Progenitor cell of endocrine pancreas (in vitro differentiated cells): ENCODE results near the gene RWDD2A. TPM values are rescaled to one million over a fixed set of nuclear protein-coding genes. Genes with fewer than 3 reads are reported as not detected.

Experiments used
- DNase-seq: peaks from one replicate; pipeline ENCODE4 v3.0.0; 2021; ENCODE audit warnings: low spot score; ENCODE audit not compliant: unreplicated experiment
- H3K27ac Mint-ChIP-seq: 2 replicates; pipeline ENCODE4 v1.8.0; 2021; ENCODE audit warnings: mild to moderate bottlenecking, moderate library complexity, mixed read lengths
- H3K27me3 Mint-ChIP-seq: 2 replicates; pipeline ENCODE4 v1.8.0; 2021; ENCODE audit warnings: mixed read lengths
- H3K36me3 Mint-ChIP-seq: 2 replicates; pipeline ENCODE4 v1.8.0; 2022; ENCODE audit warnings: mixed read lengths; ENCODE audit not compliant: insufficient read depth
- H3K4me1 Mint-ChIP-seq: 2 replicates; pipeline ENCODE4 v1.8.0; 2021; ENCODE audit warnings: low read depth, mixed read lengths
- H3K4me3 Mint-ChIP-seq: 2 replicates; pipeline ENCODE4 v1.8.0; 2021; ENCODE audit warnings: low read depth, mild to moderate bottlenecking, moderate library complexity, mixed read lengths
- H3K9me3 Mint-ChIP-seq: 2 replicates; pipeline ENCODE4 v1.8.0; 2021; ENCODE audit warnings: low read depth, mixed read lengths
- CTCF ChIP-seq: fragments of 200-600 bp; sonication (generic); IDR thresholded peaks from one replicate; pipeline ENCODE4 v1.5.0; 2021; ENCODE audit warnings: antibody characterized with exemption, mild to moderate bottlenecking; ENCODE audit not compliant: unreplicated experiment
- total RNA-seq: library from RNA; stranded (reverse); gene quantifications from 2 replicates; pipeline ENCODE4 v1.2.1, GENCODE V29; 2021

The RWDD2A gene
- total RNA-seq, 1 donor from 2014 or later, result 7.6 TPM

- H3K27me3 Mint-ChIP-seq, result no peaks in the 10 kb centered on the region
- H3K36me3 Mint-ChIP-seq, result no peaks in the 10 kb centered on the region
- no peaks in the 10 kb centered on the region for H3K9me3 Mint-ChIP-seq
- TF ChIP-seq CTCF, result no peak
- no peaks in the 10 kb centered on the region for H3K4me1 Mint-ChIP-seq
- no peak overlapping the region for H3K27ac Mint-ChIP-seq
- no peak overlapping the region for H3K4me3 Mint-ChIP-seq
- no peak for DNase-seq
These were observed 33.4 kb downstream of the RWDD2A start for GRCh38 chr6:83226517-83226916.

- Mint-ChIP-seq H3K27me3 (no peaks in the 10 kb centered on the region), H3K27ac (no peak overlapping the region)
- no peak for TF ChIP-seq CTCF
These were observed 38.0 kb downstream of the RWDD2A start for GRCh38 chr6:83231146-83231545.

GRCh38 chr6:83247471-83247870 lies 54.3 kb downstream of the RWDD2A start:
- Mint-ChIP-seq H3K4me3 (no peak overlapping the region), H3K4me1 (peaks cover 11% of the 10 kb centered on the region), H3K27ac (no peak overlapping the region), H3K27me3 (no peaks in the 10 kb centered on the region), H3K9me3 (peaks cover 4% of the 10 kb centered on the region), H3K36me3 (peaks cover 5% of the 10 kb centered on the region)
- no peak for TF ChIP-seq CTCF
- DNase-seq, result no peak

More at GRCh38 chr6:83231146-83231545, 38.0 kb downstream of the RWDD2A start:
- no peak for DNase-seq
- Mint-ChIP-seq H3K4me3 (no peak overlapping the region), H3K4me1 (no peaks in the 10 kb centered on the region), H3K36me3 (no peaks in the 10 kb centered on the region), H3K9me3 (no peaks in the 10 kb centered on the region)

Other genes with a start within 250 kb of the RWDD2A start
- gene UBE3D, start 127.5 kb upstream of the RWDD2A start, total RNA-seq, result 15.5 and 18.6 TPM in 2 replicates
- gene DOP1A, start 125.7 kb upstream of the RWDD2A start, total RNA-seq, result 47.1 and 48.1 TPM in 2 replicates
- 62.3 and 64.4 TPM in 2 replicates for gene PGM3, start 92 bp upstream of the RWDD2A start, total RNA-seq
- 7.9 and 9.5 TPM in 2 replicates for gene ME1, start 237.7 kb downstream of the RWDD2A start, total RNA-seq